NOMO-1 treated with dmso at 0.1 percent for 144 hours (cell line): ENCODE results near the gene TEPSIN.

Source experiments
- DNase-seq: peaks from one replicate; lab custom pipeline; 2025; ENCODE audit not compliant: unreplicated experiment; lab: John Stamatoyannopoulos, UW

Gene TEPSIN, protein sequence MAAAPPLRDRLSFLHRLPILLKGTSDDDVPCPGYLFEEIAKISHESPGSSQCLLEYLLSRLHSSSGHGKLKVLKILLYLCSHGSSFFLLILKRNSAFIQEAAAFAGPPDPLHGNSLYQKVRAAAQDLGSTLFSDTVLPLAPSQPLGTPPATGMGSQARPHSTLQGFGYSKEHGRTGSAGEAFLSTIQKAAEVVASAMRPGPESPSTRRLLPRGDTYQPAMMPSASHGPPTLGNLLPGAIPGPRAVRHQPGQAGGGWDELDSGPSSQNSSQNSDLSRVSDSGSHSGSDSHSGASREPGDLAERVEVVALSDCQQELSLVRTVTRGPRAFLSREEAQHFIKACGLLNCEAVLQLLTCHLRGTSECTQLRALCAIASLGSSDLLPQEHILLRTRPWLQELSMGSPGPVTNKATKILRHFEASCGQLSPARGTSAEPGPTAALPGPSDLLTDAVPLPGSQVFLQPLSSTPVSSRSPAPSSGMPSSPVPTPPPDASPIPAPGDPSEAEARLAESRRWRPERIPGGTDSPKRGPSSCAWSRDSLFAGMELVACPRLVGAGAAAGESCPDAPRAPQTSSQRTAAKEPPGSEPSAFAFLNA

DNA sequence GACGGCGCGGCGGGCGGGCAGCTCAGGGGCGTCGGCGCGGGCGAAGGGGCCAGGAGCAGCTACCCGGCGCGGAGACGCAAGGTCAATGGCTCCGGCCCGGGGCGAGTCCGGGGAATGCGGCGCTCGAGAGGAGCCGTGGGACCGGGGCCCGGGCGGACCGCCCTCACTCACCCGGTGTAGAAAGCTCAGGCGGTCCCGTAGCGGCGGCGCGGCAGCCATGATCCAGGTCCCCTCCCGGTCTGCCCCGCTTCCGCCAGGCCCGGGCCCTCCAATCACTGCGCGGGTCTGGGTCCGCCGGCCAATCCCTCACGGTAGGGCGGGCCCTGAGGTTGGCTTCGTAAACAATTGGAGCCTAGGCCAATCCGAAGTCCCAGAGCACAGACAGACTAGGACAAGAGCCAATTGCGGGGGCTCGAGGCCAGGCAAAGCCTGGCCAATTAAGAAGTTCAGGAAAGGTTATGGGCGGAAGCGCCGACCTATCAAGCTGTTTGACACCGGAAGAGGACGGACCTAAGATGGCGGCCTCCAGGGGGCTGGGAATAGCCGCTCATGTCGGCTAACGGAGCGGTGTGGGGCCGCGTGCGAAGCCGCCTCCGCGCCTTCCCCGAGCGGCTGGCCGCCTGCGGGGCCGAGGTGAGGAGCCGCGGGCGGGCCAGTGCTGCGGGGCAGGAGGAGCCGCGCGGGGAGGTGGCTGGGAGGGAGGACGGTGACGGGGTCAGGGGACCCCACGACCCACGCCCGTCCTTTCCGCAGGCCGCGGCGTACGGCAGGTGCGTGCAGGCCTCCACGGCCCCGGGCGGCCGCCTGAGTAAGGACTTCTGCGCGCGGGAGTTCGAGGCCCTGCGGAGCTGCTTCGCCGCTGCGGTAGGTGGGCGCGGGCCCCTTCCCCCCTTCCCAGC is at the start of gene TEPSIN, which contains the start of gene NDUFAF8:
TSS of gene TEPSIN (minus strand) at position 241 of the 899 bp plus-strand sequence. CDS start at position 219, 22 bp downstream.
TSS of gene NDUFAF8 (plus strand) at position 504 of the 899 bp plus-strand sequence. CDS start at position 550, 46 bp downstream.
- peak; percentile 99 for DNase-seq

DNA sequence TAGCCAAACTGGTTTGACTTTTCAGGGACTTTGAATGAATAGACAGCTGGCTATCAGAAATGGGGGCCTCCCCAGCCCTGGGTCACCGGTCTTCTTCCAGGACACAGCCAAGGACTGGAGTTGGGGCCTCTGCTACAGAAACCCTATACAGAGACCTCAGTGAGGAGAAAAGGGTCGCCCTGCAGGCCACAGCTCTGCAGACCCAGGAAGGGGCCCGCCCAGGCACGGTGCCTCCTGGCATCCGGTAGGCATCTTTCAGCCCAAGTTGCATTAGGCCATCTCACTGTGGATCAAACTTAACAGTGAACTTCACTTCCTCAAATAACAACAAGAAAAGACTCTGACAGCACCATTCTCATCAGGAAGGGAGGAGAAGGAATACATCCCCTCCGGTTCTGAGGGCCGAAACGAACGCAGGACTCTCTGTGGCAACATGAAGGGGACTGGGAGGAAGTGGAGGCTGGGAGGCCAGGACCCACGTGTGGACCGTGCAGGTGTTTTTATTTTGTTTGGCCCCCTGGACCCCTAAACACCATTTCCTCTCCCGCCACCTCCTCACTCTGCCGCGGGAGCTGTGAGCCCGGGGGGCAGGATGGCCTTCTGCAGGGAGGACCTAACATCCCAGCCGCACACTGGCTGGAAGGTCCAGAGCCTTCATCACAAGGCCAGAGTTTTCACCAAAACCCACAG is 49.0 kb upstream of the TEPSIN start:
- no peak for DNase-seq

DNA sequence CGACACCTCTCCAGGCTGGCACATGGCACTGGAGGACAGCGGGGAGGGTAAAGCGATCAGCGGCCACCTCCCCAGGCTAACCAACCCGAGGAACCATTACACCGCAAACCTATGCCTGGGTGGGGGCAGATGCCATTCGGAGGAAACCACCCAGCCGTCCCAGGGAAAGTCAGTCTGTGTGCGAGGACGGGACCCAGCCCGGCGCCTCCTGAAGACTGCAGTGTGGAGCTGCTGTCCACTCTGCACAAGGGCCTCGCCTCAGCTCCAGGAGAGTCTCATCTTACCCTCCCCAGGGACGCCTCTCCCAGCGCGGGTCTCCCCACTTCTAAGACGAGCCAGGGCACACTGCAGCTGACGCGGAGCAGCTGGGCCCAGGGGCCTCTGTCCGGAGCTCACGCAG is 48.3 kb upstream of the TEPSIN start:
- DNase-seq: no peak

DNA sequence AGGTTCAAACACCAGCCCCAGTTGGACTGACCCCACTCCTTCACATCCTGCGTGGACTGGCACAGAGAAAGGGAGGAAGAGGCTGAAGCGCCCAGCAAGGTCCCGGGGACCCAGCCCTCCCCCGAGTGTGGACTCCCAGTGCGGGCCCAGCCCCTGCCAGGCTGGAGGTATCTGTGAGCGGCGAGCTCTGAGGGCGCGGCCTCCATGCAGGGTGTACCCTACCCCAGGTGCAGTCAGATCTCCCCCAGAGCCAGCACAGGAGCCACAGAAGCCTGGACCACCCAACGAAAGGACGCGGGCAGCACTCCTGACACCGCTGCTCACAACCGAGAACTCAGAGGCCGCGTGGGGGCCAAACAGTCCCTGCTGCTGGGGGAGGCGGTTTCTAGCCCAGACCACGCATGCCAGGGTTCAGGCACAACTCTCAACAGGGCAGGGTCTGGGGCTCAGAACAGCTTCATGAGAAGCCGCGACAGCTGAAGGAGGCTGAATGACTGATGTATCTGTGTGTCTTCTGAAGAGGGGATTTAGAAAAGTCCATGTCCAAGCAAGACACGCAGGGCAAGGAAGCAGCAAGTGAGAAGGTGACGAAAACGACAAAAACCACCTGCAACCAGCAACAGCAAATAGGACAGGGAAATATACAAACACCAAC is 47.8 kb upstream of the TEPSIN start:
- no peak for DNase-seq

DNA sequence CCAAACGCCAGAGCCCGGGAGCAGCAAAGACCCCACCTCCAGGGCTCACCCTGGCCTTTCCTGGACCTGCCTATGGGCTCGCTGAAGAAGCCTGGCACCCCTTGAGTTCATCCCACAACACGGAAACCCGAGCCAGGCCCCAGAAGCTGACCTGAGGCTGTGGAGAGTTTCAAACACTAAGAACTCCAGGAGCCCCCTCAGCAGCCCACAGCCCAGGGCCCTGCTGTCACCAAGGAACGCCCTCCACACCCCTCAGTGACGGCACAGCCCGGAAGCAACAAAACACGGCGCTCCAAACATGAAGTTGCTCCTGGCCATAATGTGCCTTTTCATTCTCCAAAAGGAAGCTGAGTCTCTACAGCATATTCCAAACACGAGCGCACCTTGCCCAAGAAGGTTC is 47.0 kb upstream of the TEPSIN start:
- DNase-seq: no peak

DNA sequence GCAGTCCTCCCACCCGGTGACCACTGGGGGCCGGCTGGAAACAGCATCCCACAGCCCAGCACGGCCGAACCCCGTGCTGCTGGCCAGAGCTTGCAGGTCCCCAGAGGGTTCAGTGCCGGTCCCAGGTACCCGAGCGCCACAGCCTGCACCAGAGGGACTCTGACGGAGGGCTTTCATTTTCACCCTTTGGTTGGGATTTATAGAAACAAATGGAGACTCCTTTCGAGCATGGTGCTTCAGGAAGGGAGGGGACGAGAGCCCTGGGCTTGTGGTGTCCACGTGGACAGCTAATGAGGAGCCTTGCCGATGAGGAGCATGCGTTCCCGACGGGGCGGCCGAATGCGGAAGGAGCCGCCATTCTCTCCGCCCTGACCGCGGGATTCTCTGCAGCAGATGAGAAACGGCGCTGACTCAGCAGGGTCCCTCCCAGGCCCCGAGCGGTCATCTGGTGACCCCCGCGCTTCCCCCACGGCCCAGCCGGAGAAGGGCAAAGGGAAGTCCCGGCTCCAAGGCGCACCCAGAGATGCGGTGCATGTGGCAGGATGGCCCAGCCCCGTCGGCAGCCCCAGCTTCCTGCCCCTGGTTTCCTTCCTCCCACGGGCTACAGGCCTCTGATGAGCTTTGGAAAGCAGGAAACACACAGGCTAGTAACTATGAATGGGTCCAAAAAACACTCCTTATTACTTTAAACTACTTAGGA is 46.5 kb upstream of the TEPSIN start:
- peak; percentile 47 for DNase-seq

DNA sequence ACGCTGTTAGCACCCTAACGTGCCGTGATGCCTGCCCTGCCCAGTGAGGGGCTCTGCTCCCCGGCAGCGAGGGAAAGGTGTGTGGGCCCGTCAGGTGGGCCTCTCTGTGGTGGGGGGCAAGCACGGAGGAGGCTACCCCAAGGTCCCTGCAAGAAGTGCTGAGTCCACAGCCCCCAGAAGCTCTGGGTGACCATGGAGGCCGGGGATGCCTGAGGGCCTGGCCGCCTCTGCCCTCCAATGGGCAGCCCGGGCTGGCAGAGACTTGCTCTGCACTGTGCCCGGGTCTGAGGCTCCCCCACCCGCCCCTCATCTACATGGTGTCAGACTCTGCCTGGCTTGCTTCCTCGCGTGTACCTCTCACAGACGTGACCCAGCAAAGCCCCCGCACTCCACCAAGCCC is 44.0 kb upstream of the TEPSIN start:
- DNase-seq: no peak

DNA sequence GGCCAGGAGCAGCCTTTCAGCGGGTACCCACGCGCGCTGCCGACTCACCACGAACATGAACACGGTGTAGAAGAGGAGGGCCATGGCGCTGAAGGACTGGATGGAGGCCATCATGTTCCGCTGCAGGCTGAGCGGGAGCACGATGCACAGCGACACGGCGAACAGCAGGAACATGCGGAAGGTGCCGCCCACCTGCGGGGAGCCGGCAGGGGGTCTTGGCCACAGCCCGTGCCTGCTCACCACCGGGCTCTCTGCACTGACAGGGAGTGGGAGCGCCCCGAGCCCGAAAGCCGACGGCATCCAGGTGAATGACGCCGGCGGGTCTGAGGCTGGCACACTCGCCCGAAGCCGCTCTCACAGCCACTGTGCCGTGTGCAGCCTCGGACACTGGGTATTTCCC is 43.3 kb upstream of the TEPSIN start:
- DNase-seq: no peak

DNA sequence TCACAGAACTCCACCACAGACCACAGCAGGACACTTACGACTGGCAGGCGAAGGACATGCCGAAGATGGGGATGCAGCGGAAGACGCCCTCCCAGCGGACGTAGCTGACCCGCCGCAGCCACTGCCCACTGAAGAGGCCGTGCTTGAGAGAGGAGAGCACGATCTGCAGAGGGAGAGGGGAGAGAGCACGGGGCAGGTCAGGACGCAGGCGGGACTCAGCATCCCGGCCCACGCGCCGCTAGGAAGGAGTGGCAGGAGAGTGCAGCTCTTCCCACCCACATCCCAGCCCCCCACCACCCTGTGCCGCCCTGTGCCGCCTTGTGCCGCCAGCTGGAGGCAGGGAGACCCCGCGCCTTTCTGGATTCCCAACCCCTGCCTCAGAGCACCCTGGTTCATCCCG is 41.7 kb upstream of the TEPSIN start:
- DNase-seq: no peak

DNA sequence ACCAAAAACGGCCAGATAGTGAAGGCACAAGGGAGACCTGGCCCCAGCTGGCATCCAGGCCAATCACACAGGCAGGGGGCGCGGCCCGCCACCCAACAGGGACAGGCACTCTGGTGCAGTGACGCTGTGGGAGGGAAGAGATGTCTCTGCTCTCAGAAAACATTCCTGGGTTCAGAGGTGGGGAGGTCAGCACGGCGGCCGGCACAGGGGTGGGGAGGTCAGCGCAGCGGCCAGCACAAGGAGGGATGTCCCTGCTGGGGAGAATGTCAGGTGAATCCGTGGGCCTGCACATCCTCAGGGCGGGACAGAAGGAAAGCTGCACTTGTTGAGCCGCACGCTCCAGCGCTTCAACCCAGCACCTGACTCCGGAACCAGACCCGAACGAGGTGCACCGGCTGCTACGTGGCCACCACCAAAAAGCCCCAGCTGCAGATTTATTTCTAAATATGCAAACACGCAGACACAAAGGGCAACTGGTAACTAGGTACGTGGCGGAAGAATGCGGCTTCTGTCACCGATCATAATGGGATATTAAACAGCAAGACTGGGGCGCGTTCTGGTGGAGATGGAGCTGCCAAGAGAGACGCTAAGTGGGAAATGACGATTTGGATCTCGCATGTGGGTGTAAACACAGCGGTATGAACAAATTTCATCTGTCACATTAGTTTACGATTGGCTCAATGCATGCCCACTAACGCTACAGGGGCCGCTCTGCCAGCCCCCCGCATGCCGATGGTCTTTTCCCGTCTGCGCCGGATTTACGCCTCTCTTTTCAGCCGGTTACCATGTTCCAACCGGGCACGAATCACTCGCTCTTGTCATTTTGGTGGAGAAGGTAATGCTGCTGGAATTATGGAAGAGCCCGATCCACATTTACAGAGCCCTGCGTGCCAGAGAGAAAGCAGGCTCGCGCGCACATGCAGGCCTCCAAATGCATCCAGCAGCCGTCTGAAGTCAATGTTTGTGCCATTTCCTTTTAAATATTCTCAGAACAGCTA is 40.7 kb upstream of the TEPSIN start:
- no peak for DNase-seq

DNA sequence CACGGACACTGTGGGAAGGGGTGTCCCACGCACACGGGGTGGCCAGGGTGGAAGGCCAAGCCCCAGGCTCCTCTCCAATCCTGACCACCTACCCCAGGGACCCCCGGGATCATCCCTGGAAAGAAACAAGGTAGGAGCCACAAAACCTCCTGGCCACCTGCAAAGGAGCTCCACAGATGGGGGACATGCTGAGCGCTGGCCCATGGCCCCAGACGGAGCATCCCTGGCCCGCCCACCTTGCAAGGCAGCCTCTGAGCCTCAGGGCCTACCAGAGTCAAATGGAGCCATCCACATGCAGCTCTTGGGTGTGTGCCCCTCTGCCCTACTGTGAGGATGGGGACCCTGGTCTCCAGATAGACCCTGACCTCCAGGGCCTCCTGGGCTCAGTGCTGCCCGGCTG is 40.0 kb upstream of the TEPSIN start:
- DNase-seq: no peak

DNA sequence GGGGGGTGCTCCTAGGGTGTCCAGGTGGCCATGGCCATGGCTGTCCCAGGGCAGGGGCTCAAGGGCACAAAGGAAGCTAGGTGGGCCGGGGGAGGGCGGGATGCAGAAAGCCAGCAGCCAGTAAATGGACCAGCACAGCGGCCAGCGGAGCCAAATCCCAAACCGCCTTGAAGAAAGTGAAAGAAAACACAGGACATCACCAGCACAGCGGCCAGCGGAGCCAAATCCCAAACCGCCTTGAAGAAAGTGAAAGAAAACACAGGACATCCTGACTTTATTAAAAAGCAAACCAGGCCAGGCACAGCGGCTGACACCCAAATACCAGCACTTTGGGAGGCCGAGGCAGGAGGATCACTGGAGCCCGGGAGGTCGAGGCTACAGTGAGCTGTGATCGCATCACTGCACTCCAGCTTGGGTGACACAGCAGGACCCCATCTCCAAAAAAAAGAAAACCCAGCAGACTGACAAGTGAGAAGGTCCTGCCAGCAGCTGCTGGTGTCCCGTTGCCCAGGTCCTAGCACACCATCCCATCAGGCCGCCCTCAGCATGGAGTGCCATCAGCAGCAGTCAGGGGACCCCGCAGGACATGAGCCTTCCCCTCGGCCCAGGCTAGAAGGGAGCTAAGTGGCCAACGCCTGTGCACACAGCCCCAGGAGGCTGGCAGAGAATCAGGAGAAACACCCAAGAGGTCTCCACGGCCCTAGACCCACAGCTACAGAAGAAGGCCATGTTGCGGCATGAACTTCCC is 39.3 kb upstream of the TEPSIN start:
- DNase-seq: no peak

DNA sequence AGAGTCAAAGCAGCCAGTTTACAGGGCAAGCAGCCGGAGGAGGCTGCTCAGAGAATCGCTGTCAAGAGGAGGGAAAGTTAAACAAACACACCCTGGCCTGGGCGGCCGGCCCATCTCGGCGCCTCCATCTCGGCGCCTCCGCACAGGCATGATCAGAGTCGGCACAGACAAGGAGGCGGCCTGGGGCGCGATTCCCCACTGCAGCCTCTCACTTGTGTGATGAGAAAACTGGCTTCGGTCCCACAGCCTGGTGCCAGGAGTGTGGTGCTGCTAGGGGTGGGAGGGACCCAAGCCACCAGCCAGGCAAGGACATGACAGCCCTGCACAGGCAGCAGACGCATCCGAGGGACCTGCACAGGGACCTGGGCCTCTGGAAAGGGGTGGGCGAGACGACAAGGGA is 38.6 kb upstream of the TEPSIN start:
- DNase-seq: no peak

DNA sequence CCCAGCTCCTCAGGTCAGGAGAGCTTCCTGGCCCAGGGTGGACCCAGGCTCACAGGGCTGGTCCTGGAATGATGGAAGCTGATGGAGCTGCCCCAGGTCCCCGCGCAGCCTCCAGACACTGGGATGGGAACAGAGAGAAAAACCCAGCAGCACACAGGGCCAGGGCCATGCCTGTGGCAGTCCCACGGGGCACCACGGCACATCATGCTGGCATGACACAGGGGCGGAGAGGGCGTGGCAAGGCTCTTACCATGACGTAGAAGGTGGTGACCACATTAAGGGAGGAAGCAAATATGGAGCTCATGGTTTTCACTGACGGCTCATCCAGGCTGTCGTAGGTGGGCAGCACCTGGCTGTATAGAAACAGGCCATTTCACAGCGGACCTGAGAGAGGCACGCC is 37.9 kb upstream of the TEPSIN start:
- no peak for DNase-seq

DNA sequence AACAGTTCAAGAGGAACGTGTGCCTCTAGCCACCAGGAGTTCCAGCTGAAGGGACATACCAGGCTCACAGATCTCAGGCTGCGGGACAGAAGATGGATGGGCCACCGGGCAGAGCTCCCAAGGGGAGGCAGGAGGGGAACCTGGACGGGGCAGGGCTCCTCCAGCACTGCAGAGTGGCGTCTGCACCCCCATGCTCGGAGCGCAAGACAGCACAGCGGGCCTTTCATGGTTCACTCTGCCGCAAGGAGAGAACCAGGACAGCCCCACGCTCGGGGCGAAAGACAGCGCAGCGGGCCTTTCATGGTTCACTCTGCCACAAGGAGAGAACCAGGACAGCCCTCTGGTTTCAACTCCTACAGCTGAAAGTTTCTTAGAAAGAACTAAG is 35.6 kb upstream of the TEPSIN start:
- no peak for DNase-seq

DNA sequence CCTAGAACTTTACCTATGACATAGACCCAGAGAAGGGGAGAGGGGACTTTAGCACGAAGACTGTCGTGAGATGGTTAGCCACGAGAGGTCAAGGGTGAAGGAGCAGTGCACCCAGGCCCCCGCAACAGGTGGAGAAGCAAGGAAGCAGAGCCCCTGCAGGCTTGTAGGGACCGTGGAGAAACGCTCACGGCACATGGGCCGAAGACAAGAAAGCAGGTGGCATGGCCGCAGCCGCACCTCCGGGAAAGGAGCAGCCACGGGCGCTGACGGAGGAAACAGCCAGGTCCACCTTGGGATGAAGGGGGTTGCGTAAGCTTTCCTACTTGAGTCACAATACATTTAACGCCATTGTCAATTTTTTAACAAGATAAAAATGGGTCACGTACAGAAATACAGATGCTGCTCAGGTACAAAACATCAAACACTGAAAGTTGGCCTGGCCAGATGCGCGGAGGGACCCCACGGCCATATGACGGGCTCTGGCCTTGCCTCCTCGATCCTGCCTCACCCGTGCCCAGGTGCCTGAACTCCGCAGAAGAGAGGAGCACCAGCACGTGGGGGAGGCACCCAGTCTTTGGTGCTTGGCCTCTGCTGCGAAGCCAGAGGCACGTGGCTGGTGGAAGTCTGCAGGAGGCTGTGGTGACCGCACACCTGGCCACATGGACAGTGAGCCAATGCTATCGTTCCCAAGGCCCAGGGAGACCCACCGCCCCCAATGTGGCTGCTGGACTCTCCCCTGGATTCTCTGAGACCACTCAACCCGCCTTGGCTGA is 35.0 kb upstream of the TEPSIN start:
- no peak for DNase-seq

DNA sequence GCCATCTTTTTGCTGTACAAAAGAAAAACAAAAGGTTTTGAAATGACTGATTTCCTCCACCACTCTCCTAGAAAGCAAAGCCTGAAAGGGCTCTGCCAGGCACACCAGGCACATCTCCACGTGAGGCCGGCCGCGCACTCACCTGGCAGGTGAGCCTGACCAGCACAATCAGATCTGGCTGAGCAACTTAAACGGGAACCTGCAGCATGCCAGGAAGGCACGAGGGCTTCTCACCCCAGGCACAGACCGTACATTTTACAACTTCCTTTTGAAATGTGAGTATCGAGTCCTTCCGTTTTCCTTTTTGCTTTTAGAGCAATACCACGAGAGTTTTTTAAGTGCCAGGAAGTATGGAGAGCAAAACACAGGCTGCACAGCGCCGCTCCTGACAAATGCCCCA is 33.8 kb upstream of the TEPSIN start:
- DNase-seq: peak; percentile 78
